ENCODE measurements around the gene GLIS1.

DNA sequence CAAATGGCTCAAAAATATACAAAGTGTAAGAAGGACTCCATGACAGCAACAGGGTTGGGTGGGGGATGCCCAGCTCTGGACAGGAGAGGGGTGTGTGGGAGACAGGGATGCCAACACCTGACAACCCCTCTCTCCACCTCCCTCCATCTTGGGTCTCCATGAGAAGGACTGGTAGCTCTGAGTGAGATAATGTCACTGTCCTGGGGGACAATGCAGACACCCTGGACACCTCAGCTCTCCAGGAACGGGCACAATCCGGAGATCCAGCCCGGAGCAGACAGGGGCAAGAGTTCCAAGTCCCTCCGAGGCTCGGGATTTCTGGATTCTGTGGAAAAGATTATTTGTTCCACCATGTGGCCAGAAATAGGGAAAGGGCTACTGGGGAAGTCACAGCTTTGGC, 122.5 kb downstream of the GLIS1 start:
- TF ChIP-seq CTCF (conservative IDR thresholded peaks at IDR 0.05): no peak
- no peak for TF ChIP-seq EZH2 (IDR thresholded peaks at IDR 0.05; ENCODE audit: low read depth)

Data from PC-9 (cell line).